Stimulated activated CD4-positive, alpha-beta T cell treated with anti-CD3 and anti-CD28 coated beads, Interleukin-4, amount 100 ng/mL, for 4 hours (primary cell): ENCODE data around the gene CHERP.

Source experiments
- DNase-seq, 2 experiments: peaks; one replicate each; pipeline ENCODE4 v3.0.0-alpha.2; 2020

Gene CHERP

DNA sequence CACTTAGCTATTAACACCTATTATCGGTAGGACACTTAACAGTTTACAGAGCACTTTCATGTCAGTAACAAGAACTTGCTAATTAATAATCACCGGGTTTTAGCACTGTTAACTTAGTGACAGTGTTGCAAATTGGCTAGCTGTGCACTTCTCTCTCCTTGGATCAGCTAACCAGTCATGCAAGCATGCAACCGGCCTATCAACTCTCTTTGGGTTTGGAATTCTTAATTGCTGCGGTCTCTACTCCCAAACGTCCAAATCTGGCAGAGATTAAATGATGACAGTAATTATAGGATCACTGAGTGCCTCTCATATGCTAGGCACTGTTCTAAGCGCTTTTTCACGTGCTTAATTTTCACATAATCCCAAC lies 71.7 kb downstream of the CHERP start:
- no peak for DNase-seq
